ENCODE data around the gene ZNF423. TPM values are rescaled to one million over a fixed set of nuclear protein-coding genes. Genes with fewer than 3 reads are reported as not detected.

The ZNF423 gene
- total RNA-seq, 1 experiment from 2014 or later: 0.20 TPM

GRCh38 chr16:49824593-49824992 lies 31.3 kb downstream of the ZNF423 start:
- Mint-ChIP-seq H3K4me3 (ENCODE audit: unreplicated experiment) (no peak overlapping the region), H3K9me3 (ENCODE audit: unreplicated experiment) (no peaks in the 10 kb centered on the region), H3K36me3 (ENCODE audit: insufficient read depth, unreplicated experiment) (no peaks in the 10 kb centered on the region), H3K27ac (ENCODE audit: unreplicated experiment) (no peak overlapping the region), H3K27me3 (ENCODE audit: insufficient read depth, unreplicated experiment) (peaks cover 20% of the 10 kb centered on the region), H3K4me1 (ENCODE audit: low read depth, unreplicated experiment) (no peaks in the 10 kb centered on the region)
- no peak for DNase-seq
- ChIA-PET POLR2A (no interaction called here), CTCF (no interaction called here)
- Histone ChIP-seq H3K9me3 (no peaks in the 10 kb centered on the region), H3K4me1 (no peaks in the 10 kb centered on the region), H3K27me3 (replicated peaks; ENCODE audit: control insufficient read depth, insufficient read depth, low read length) (no peaks in the 10 kb centered on the region), H3K4me3 (ENCODE audit: low read depth, low read length) (no peak overlapping the region), H3K36me3 (ENCODE audit: control insufficient read depth, insufficient read depth, low read length) (no peaks in the 10 kb centered on the region)
- no peak for TF ChIP-seq CTCF (IDR thresholded peaks at IDR 0.05; ENCODE audit: insufficient read depth in 1 of 2, low read depth in 1 of 2, low read length in 1 of 2, severe bottlenecking in 1 of 2, unreplicated experiment in 1 of 2)
- intact Hi-C loops (cut with micrococcal nuclease; ENCODE audit: unreplicated experiment): no loop called here
- BruUV-seq (replicated peaks): no TSS peak

- H3K27me3 ChIP-seq (replicated peaks; ENCODE audit: control insufficient read depth, insufficient read depth, low read length): no peaks in the 10 kb centered on the region
- no peak for DNase-seq
- BruUV-seq (replicated peaks): no TSS peak
- intact Hi-C loops (cut with micrococcal nuclease; ENCODE audit: unreplicated experiment): no loop called here
- TF ChIP-seq CTCF (IDR thresholded peaks at IDR 0.05; ENCODE audit: insufficient read depth in 1 of 2, low read depth in 1 of 2, low read length in 1 of 2, severe bottlenecking in 1 of 2, unreplicated experiment in 1 of 2): no peak
- no peaks in the 10 kb centered on the region for H3K36me3 ChIP-seq (ENCODE audit: control insufficient read depth, insufficient read depth, low read length)
- no peaks in the 10 kb centered on the region for H3K9me3 ChIP-seq
- Mint-ChIP-seq H3K9me3 (ENCODE audit: unreplicated experiment) (no peaks in the 10 kb centered on the region), H3K4me1 (ENCODE audit: low read depth, unreplicated experiment) (no peaks in the 10 kb centered on the region), H3K27me3 (ENCODE audit: insufficient read depth, unreplicated experiment) (peaks cover 24% of the 10 kb centered on the region), H3K36me3 (ENCODE audit: insufficient read depth, unreplicated experiment) (no peaks in the 10 kb centered on the region), H3K27ac (ENCODE audit: unreplicated experiment) (no peak overlapping the region), H3K4me3 (ENCODE audit: unreplicated experiment) (no peak overlapping the region)
- CTCF ChIA-PET: interaction anchor here (0.8 kb wide), 1 partner anchor 191 kb away, joined by 3 read pairs; no protein-coding TSS in a partner anchor
- no peak overlapping the region for H3K4me3 ChIP-seq (ENCODE audit: low read depth, low read length)
- no peaks in the 10 kb centered on the region for H3K4me1 ChIP-seq
- POLR2A ChIA-PET: no interaction called here
These were observed 33.1 kb downstream of the ZNF423 start for GRCh38 chr16:49822649-49823370.

GRCh38 chr16:49821614-49822282 lies 34.2 kb downstream of the ZNF423 start:
- Histone ChIP-seq H3K36me3 (ENCODE audit: control insufficient read depth, insufficient read depth, low read length) (no peaks in the 10 kb centered on the region), H3K4me1 (no peaks in the 10 kb centered on the region), H3K4me3 (ENCODE audit: low read depth, low read length) (no peak overlapping the region), H3K27me3 (replicated peaks; ENCODE audit: control insufficient read depth, insufficient read depth, low read length) (no peaks in the 10 kb centered on the region), H3K9me3 (no peaks in the 10 kb centered on the region)
- TF ChIP-seq CTCF (IDR thresholded peaks at IDR 0.05; ENCODE audit: insufficient read depth in 1 of 2, low read depth in 1 of 2, low read length in 1 of 2, severe bottlenecking in 1 of 2, unreplicated experiment in 1 of 2): no peak
- no peak overlapping the region for H3K4me3 Mint-ChIP-seq (ENCODE audit: unreplicated experiment)
- H3K4me1 Mint-ChIP-seq (ENCODE audit: low read depth, unreplicated experiment): no peaks in the 10 kb centered on the region
- peaks cover 23% of the 10 kb centered on the region for H3K27me3 Mint-ChIP-seq (ENCODE audit: insufficient read depth, unreplicated experiment)
- no peak overlapping the region for H3K27ac Mint-ChIP-seq (ENCODE audit: unreplicated experiment)
- BruUV-seq (replicated peaks): no TSS peak
- ChIA-PET POLR2A (interaction anchor here (0.6 kb wide), 1 partner anchor 36 kb away, joined by 3 read pairs; no protein-coding TSS in a partner anchor), CTCF (interaction anchor here (0.7 kb wide), 1 partner anchor 119 kb away, joined by 3 read pairs; no protein-coding TSS in a partner anchor)
- no peaks in the 10 kb centered on the region for H3K9me3 Mint-ChIP-seq (ENCODE audit: unreplicated experiment)
- intact Hi-C loops (cut with micrococcal nuclease; ENCODE audit: unreplicated experiment): no loop called here
- no peak for DNase-seq
- no peaks in the 10 kb centered on the region for H3K36me3 Mint-ChIP-seq (ENCODE audit: insufficient read depth, unreplicated experiment)
